ENCODE data around the gene TSPAN18. TPM values are rescaled to one million over a fixed set of nuclear protein-coding genes. Genes with fewer than 3 reads are reported as not detected.

TSPAN18 gene
- total RNA-seq, 4 donors from 2014 or later, result 0.34 to 11.5 (median 2.7) TPM

GRCh38 chr11:44795803-44796535 is 69.2 kb downstream of the TSPAN18 start:
- no peak for TF ChIP-seq CTCF (IDR thresholded peaks at IDR 0.05; ENCODE audit: low read depth)

- TF ChIP-seq CTCF (IDR thresholded peaks at IDR 0.05; ENCODE audit: low read depth), result no peak
These were observed 70.3 kb downstream of the TSPAN18 start for GRCh38 chr11:44797051-44797450.

GRCh38 chr11:44797886-44798606 is 71.3 kb downstream of the TSPAN18 start:
- no peak for TF ChIP-seq CTCF (IDR thresholded peaks at IDR 0.05; ENCODE audit: low read depth)

- no peak for TF ChIP-seq CTCF (IDR thresholded peaks at IDR 0.05; ENCODE audit: low read depth)
These were observed 71.8 kb downstream of the TSPAN18 start for GRCh38 chr11:44798607-44798972.

GRCh38 chr11:44799012-44799411 is 72.2 kb downstream of the TSPAN18 start:
- TF ChIP-seq CTCF (IDR thresholded peaks at IDR 0.05; ENCODE audit: low read depth), result no peak

- no peak for TF ChIP-seq CTCF (IDR thresholded peaks at IDR 0.05; ENCODE audit: low read depth)
These were observed 75.6 kb downstream of the TSPAN18 start for GRCh38 chr11:44802347-44802746.

GRCh38 chr11:44803009-44803408 is 76.2 kb downstream of the TSPAN18 start:
- TF ChIP-seq CTCF (IDR thresholded peaks at IDR 0.05; ENCODE audit: low read depth), result no peak
